OCI-LY1 (cell line): ENCODE results near the gene HSD17B14.
"Not testable (repeated sequence)": the region's sequence is repeated elsewhere in the genome, so short reads cannot be mapped to it uniquely, and the experiment has no call there.

Experiments used
- H2AFZ ChIP-seq: fragments of 200-600 bp; sonication (generic), shearing (Covaris generic); 2 replicates; pipeline ENCODE4 v1.6.0; 2014; ENCODE audit warnings: antibody characterized with exemption, mild to moderate bottlenecking, low read length
- H3F3A ChIP-seq: fragments of 200-600 bp; sonication (generic), shearing (Covaris generic); 2 replicates; pipeline ENCODE4 v1.6.0; 2014; ENCODE audit warnings: mild to moderate bottlenecking, antibody characterized with exemption, low read length, moderate library complexity; ENCODE audit not compliant: insufficient read depth
- H3K27ac ChIP-seq: fragments of 200-600 bp; sonication (generic); 2 replicates; pipeline ENCODE4 v1.5.1; 2014; ENCODE audit warnings: low read length, mixed run types, mild to moderate bottlenecking, low read depth; ENCODE audit not compliant: poor library complexity, severe bottlenecking
- H3K27me3 ChIP-seq: fragments of 200-600 bp; sonication (generic); 2 replicates; pipeline ENCODE4 v1.6.0; 2014; ENCODE audit warnings: antibody characterized with exemption, mild to moderate bottlenecking, low read length, moderate library complexity; ENCODE audit not compliant: insufficient read depth
- H3K36me3 ChIP-seq: fragments of 200-600 bp; sonication (generic); 2 replicates; pipeline ENCODE4 v1.6.1; 2014; ENCODE audit warnings: mild to moderate bottlenecking, antibody characterized with exemption, low read length, moderate library complexity, mixed read lengths; ENCODE audit not compliant: insufficient read depth
- H3K4me1 ChIP-seq: fragments of 200-600 bp; sonication (generic); 2 replicates; pipeline ENCODE4 v1.5.1; 2014; ENCODE audit warnings: mild to moderate bottlenecking, low read length, moderate library complexity; ENCODE audit not compliant: insufficient read depth, severe bottlenecking
- H3K4me2 ChIP-seq: fragments of 200-600 bp; sonication (generic), shearing (Covaris generic); 2 replicates; pipeline ENCODE4 v1.6.1; 2014; ENCODE audit warnings: low read length
- H3K4me3 ChIP-seq: fragments of 200-600 bp; sonication (generic); 2 replicates; pipeline ENCODE4 v1.5.1; 2014; ENCODE audit warnings: low read length, low read depth, mild to moderate bottlenecking, mixed read lengths; ENCODE audit not compliant: poor library complexity, severe bottlenecking
- H3K79me2 ChIP-seq: fragments of 200-600 bp; shearing (Covaris generic); 2 replicates; pipeline ENCODE4 v1.6.1; 2016; ENCODE audit warnings: mixed run types, low read length, mixed read lengths; ENCODE audit not compliant: insufficient read depth
- H3K9ac ChIP-seq: fragments of 200-600 bp; sonication (generic), shearing (Covaris generic); 2 replicates; pipeline ENCODE4 v1.6.1; 2014; ENCODE audit warnings: mild to moderate bottlenecking, low read length, mixed read lengths
- H3K9me2 ChIP-seq: fragments of 200-600 bp; sonication (generic), shearing (Covaris generic); 2 replicates; pipeline ENCODE4 v1.6.1; 2014; ENCODE audit warnings: low read depth, mild to moderate bottlenecking, low read length, mixed read lengths
- H3K9me3 ChIP-seq: fragments of 200-600 bp; shearing (Covaris generic); 2 replicates; pipeline ENCODE4 v1.6.1; 2014; ENCODE audit warnings: low read length, mixed read lengths
- H4K20me1 ChIP-seq: fragments of 200-600 bp; sonication (generic), shearing (Covaris generic); 2 replicates; pipeline ENCODE4 v1.6.0; 2016; ENCODE audit warnings: mild to moderate bottlenecking, low read length; ENCODE audit not compliant: insufficient read depth
- CTCF ChIP-seq: fragments of 200-600 bp; sonication (generic), shearing (Covaris generic); IDR thresholded peaks from 2 replicates; pipeline ENCODE4 v1.5.1; 2017; ENCODE audit warnings: mild to moderate bottlenecking, antibody characterized with exemption, low read length, moderate library complexity, mixed read lengths
- EZH2 ChIP-seq: fragments of 200-600 bp; sonication (generic), shearing (Covaris generic); IDR thresholded peaks from 2 replicates; pipeline ENCODE4 v1.8.0; 2017; ENCODE audit warnings: borderline replicate concordance, mixed run types, mild to moderate bottlenecking, antibody characterized with exemption, low read length, moderate library complexity, mixed read lengths

Gene HSD17B14

GRCh38 chr19:48836089-48837017 is at the start of gene HSD17B14:
HSD17B14 (minus strand) TSS chr19:48836491; CDS start chr19:48836411, 80 bp downstream.
- Histone ChIP-seq H3K4me3 (peak within 1 kb of the TSS; percentile 46), H3K4me2 (peak within 1 kb of the TSS; percentile 70), H3K36me3 (no peaks in the 10 kb centered on the region), H3K79me2 (no peaks in the 10 kb centered on the region), H3K27me3 (no peaks in the 10 kb centered on the region), H2AFZ (no peak within 1 kb of the TSS), H3K27ac (no peak within 1 kb of the TSS), H4K20me1 (no peaks in the 10 kb centered on the region), H3F3A (no peaks in the 10 kb centered on the region), H3K9ac (peak within 1 kb of the TSS; percentile 40; the same call in 1 of the 2 replicates), H3K9me3 (no peaks in the 10 kb centered on the region), H3K4me1 (peaks cover 18% of the 10 kb centered on the region), H3K9me2 (no peaks in the 10 kb centered on the region)
- TF ChIP-seq EZH2 (no peak), CTCF (no peak)

GRCh38 chr19:48883726-48884125 is 47.4 kb upstream of the HSD17B14 start:
- H3K27me3 ChIP-seq, result no peaks in the 10 kb centered on the region
- H3K27ac ChIP-seq, result no peak overlapping the region
- H3K4me1 ChIP-seq, result peaks cover 8% of the 10 kb centered on the region
- TF ChIP-seq EZH2 (no peak), CTCF (no peak)
- H3K9me3 ChIP-seq, result peaks cover 4% of the 10 kb centered on the region; the same call in 1 of the 2 replicates
- no peak overlapping the region for H3K9ac ChIP-seq
- no peak overlapping the region for H3K4me2 ChIP-seq
- H3K9me2 ChIP-seq, result no peaks in the 10 kb centered on the region
- no peaks in the 10 kb centered on the region for H3K79me2 ChIP-seq
- H2AFZ ChIP-seq, result no peak overlapping the region
- H3K4me3 ChIP-seq, result no peak overlapping the region
- H4K20me1 ChIP-seq, result no peaks in the 10 kb centered on the region
- no peaks in the 10 kb centered on the region for H3K36me3 ChIP-seq
- H3F3A ChIP-seq, result no peaks in the 10 kb centered on the region

- H4K20me1 ChIP-seq, result no peaks in the 10 kb centered on the region
- no peaks in the 10 kb centered on the region for H3K9me2 ChIP-seq
- no peaks in the 10 kb centered on the region for H3K79me2 ChIP-seq
- peaks cover 8% of the 10 kb centered on the region for H3K4me1 ChIP-seq
- no peak overlapping the region for H3K4me2 ChIP-seq
- peaks cover 4% of the 10 kb centered on the region; the same call in 1 of the 2 replicates for H3K9me3 ChIP-seq
- H3K9ac ChIP-seq, result no peak overlapping the region
- H3F3A ChIP-seq, result no peaks in the 10 kb centered on the region
- no peaks in the 10 kb centered on the region for H3K27me3 ChIP-seq
- TF ChIP-seq EZH2, result no peak
- TF ChIP-seq CTCF, result no peak
- no peak overlapping the region for H3K4me3 ChIP-seq
- H3K36me3 ChIP-seq, result no peaks in the 10 kb centered on the region; the same call in 1 of the 2 replicates
- no peak overlapping the region for H3K27ac ChIP-seq
- no peak overlapping the region for H2AFZ ChIP-seq
Observed at GRCh38 chr19:48881741-48882657, 45.7 kb upstream of the HSD17B14 start.

- not testable (repeated sequence) for H3K4me3 ChIP-seq, H3K4me2 ChIP-seq, H3K9ac ChIP-seq, H2AFZ ChIP-seq, H3K9me3 ChIP-seq, H3F3A ChIP-seq, H3K27ac ChIP-seq, H3K79me2 ChIP-seq, H4K20me1 ChIP-seq, H3K36me3 ChIP-seq, H3K9me2 ChIP-seq, H3K27me3 ChIP-seq
- H3K4me1 ChIP-seq, result peaks cover 15% of the 10 kb centered on the region
Observed at GRCh38 chr19:48879696-48880095, 43.4 kb upstream of the HSD17B14 start.
